H9 (cell line): ENCODE data around the gene FICD. TPM values are rescaled to one million over a fixed set of nuclear protein-coding genes. Genes with fewer than 3 reads are reported as not detected.

Experiments used
- DNase-seq: peaks from one replicate; pipeline ENCODE4 v3.0.0-alpha.2; 2017
- H2AFZ ChIP-seq: one replicate; pipeline ENCODE4 v1.6.1; 2013; ENCODE audit warnings: mild to moderate bottlenecking, low read length, control low read depth, moderate library complexity
- H2AK5ac ChIP-seq: 2 replicates; pipeline ENCODE4 v1.6.1; 2013; ENCODE audit warnings: low read length, control low read depth, mixed read lengths; ENCODE audit not compliant: insufficient read length
- H2BK120ac ChIP-seq: one replicate; pipeline ENCODE4 v1.6.1; 2013; ENCODE audit warnings: low read depth, mild to moderate bottlenecking, low read length, control low read depth, inconsistent platforms; ENCODE audit not compliant: poor library complexity, severe bottlenecking
- H2BK12ac ChIP-seq: 2 replicates; pipeline ENCODE4 v1.6.1; 2013; ENCODE audit warnings: low read length, control low read depth, mixed read lengths, low read depth; ENCODE audit not compliant: insufficient read length
- H2BK15ac ChIP-seq: 2 replicates; pipeline ENCODE4 v1.6.1; 2013; ENCODE audit warnings: low read depth, low read length, control low read depth
- H2BK20ac ChIP-seq: one replicate; pipeline ENCODE4 v1.6.1; 2013; ENCODE audit warnings: low read depth, mild to moderate bottlenecking, low read length, control low read depth, inconsistent platforms; ENCODE audit not compliant: poor library complexity, severe bottlenecking
- H2BK5ac ChIP-seq: 2 replicates; pipeline ENCODE4 v1.6.1; 2013; ENCODE audit warnings: low read length, control low read depth, mixed read lengths; ENCODE audit not compliant: insufficient read length
- H3K14ac ChIP-seq: 2 replicates; pipeline ENCODE4 v1.6.1; 2013; ENCODE audit warnings: low read length, control low read depth; ENCODE audit not compliant: insufficient read depth
- H3K18ac ChIP-seq: 2 replicates; pipeline ENCODE4 v1.6.1; 2013; ENCODE audit warnings: low read depth, mild to moderate bottlenecking, mixed read lengths, low read length, control low read depth; ENCODE audit not compliant: insufficient read length
- H3K23ac ChIP-seq: 2 replicates; pipeline ENCODE4 v1.6.1; 2013; ENCODE audit warnings: low read length, control low read depth, mixed read lengths, low read depth; ENCODE audit not compliant: insufficient read length
- H3K23me2 ChIP-seq: 2 replicates; pipeline ENCODE4 v1.6.1; 2013; ENCODE audit warnings: low read depth, mild to moderate bottlenecking, mixed read lengths, low read length, control low read depth; ENCODE audit not compliant: insufficient read length, poor library complexity, severe bottlenecking
- H3K27ac ChIP-seq: 2 replicates; pipeline ENCODE4 v1.5.1; 2013; ENCODE audit warnings: low read length, control low read depth, mixed read lengths, low read depth; ENCODE audit not compliant: insufficient read length
- H3K27me3 ChIP-seq: 2 replicates; pipeline ENCODE4 v1.6.1; 2013; ENCODE audit warnings: low read length, control low read depth, inconsistent platforms; ENCODE audit not compliant: insufficient read depth
- H3K4ac ChIP-seq: 2 replicates; pipeline ENCODE4 v1.6.1; 2013; ENCODE audit warnings: low read depth, mild to moderate bottlenecking, control low read depth, inconsistent platforms, low read length, moderate library complexity
- H3K4me1 ChIP-seq: 2 replicates; pipeline ENCODE4 v1.6.1; 2013; ENCODE audit warnings: low read length, control low read depth, inconsistent platforms; ENCODE audit not compliant: insufficient read depth
- H3K4me2 ChIP-seq: 2 replicates; pipeline ENCODE4 v1.6.1; 2013; ENCODE audit warnings: low read length, control low read depth, mixed read lengths; ENCODE audit not compliant: insufficient read length, insufficient read depth
- H3K56ac ChIP-seq: 2 replicates; pipeline ENCODE4 v1.6.1; 2013; ENCODE audit warnings: low read depth, mild to moderate bottlenecking, mixed read lengths, low read length, control low read depth; ENCODE audit not compliant: insufficient read length
- H3K79me1 ChIP-seq: 2 replicates; pipeline ENCODE4 v1.6.1; 2013; ENCODE audit warnings: low read depth, mild to moderate bottlenecking, moderate library complexity, low read length, control low read depth, inconsistent platforms; ENCODE audit not compliant: insufficient read depth, poor library complexity, severe bottlenecking
- H3K79me2 ChIP-seq: 2 replicates; pipeline ENCODE4 v1.6.1; 2013; ENCODE audit warnings: low read length, control low read depth, inconsistent platforms; ENCODE audit not compliant: insufficient read depth
- H3K9ac ChIP-seq: 2 replicates; pipeline ENCODE4 v1.6.1; 2013; ENCODE audit warnings: low read length, control low read depth, mixed read lengths; ENCODE audit not compliant: insufficient read length; ENCODE audit errors: extremely low read depth
- H3K9me3 ChIP-seq: one replicate; pipeline ENCODE4 v1.6.1; 2013; ENCODE audit warnings: low read depth, low read length, inconsistent platforms; ENCODE audit not compliant: control insufficient read depth
- H3T11ph ChIP-seq: one replicate; pipeline ENCODE4 v1.6.1; 2013; ENCODE audit warnings: mild to moderate bottlenecking, low read length, control low read depth, inconsistent platforms
- H4K20me1 ChIP-seq: one replicate; pipeline ENCODE4 v1.6.1; 2013; ENCODE audit not compliant: control insufficient read depth, insufficient read length, insufficient read depth
- H4K5ac ChIP-seq: 2 replicates; pipeline ENCODE4 v1.6.1; 2013; ENCODE audit warnings: low read depth, mild to moderate bottlenecking, mixed read lengths, low read length, control low read depth; ENCODE audit not compliant: insufficient read length
- H4K8ac ChIP-seq: replicated peaks from 2 replicates; pipeline ENCODE4 v1.6.1; 2013; ENCODE audit warnings: low read length, control low read depth, mixed read lengths, low read depth; ENCODE audit not compliant: insufficient read length
- H4K91ac ChIP-seq: 2 replicates; pipeline ENCODE4 v1.6.1; 2013; ENCODE audit warnings: low read depth, mild to moderate bottlenecking, moderate library complexity, mixed read lengths, low read length, control low read depth; ENCODE audit not compliant: insufficient read length
- H3K27ac Mint-ChIP-seq, 3 experiments: 2 replicates in 2 of 3; 3 replicates in 1 of 3; pipeline ENCODE4 v1.8.0; 2020 to 2021; ENCODE audit warnings: mixed read lengths in 3 of 3, mild to moderate bottlenecking in 1 of 3, moderate library complexity in 1 of 3
- H3K27me3 Mint-ChIP-seq: 2 replicates; pipeline ENCODE4 v1.8.0; 2021; ENCODE audit warnings: low read depth, mild to moderate bottlenecking, moderate library complexity, mixed read lengths
- H3K36me3 Mint-ChIP-seq, 3 experiments: 2 replicates in 2 of 3; 3 replicates in 1 of 3; pipeline ENCODE4 v1.8.0; 2020 to 2021; ENCODE audit warnings: low read depth in 3 of 3, mixed read lengths in 3 of 3; ENCODE audit not compliant: insufficient read depth in 1 of 3
- H3K4me1 Mint-ChIP-seq, 2 experiments: 2 replicates each; pipeline ENCODE4 v1.8.0; 2020; ENCODE audit warnings: mixed read lengths in 2 of 2
- H3K4me3 Mint-ChIP-seq, 2 experiments: 2 replicates in 1 of 2; 3 replicates in 1 of 2; pipeline ENCODE4 v1.8.0; 2020 to 2021; ENCODE audit warnings: mild to moderate bottlenecking in 2 of 2, mixed read lengths in 2 of 2, moderate library complexity in 1 of 2
- H3K9me3 Mint-ChIP-seq, 2 experiments: 2 replicates in 1 of 2; 3 replicates in 1 of 2; pipeline ENCODE4 v1.8.0; 2020; ENCODE audit warnings: mild to moderate bottlenecking in 2 of 2, mixed read lengths in 2 of 2, moderate library complexity in 1 of 2
- CTCF ChIP-seq: fragments of 200-600 bp; sonication (generic); conservative IDR thresholded peaks from 3 replicates; pipeline ENCODE4 v1.8.0; 2021; ENCODE audit warnings: antibody characterized with exemption, mild to moderate bottlenecking
- WGBS: extraction: QIAGEN DNeasy Blood & Tissue Kit; methylation state at CpG from one replicate; pipeline ENCODE4 v1.1.7; 2013; ENCODE audit warnings: missing lambda C conversion rate, low lambda C conversion rate, mixed read lengths; ENCODE audit not compliant: insufficient read length; ENCODE audit errors: extremely low coverage; 5-methylcytosine and 5-hydroxymethylcytosine counted together
- total RNA-seq: library from RNA; stranded (reverse); gene quantifications from 2 replicates; pipeline ENCODE4 v1.2.1, GENCODE V29; 2021

Gene FICD
- total RNA-seq, 1 experiment from 2014 or later = 5.1 TPM

GRCh38 chr12:108465417-108465816 lies 49.7 kb upstream of the FICD start:
- Histone ChIP-seq H4K8ac (no peak overlapping the region), H3K23ac (no peak overlapping the region), H4K5ac (no peak overlapping the region), H2BK12ac (no peak overlapping the region), H3K27me3 (no peaks in the 10 kb centered on the region), H3K56ac (no peak overlapping the region), H3K27ac (no peak overlapping the region), H4K20me1 (no peaks in the 10 kb centered on the region), H2BK15ac (no peak overlapping the region), H3K79me2 (no peaks in the 10 kb centered on the region), H2BK120ac (no peak overlapping the region), H3K18ac (no peak overlapping the region), H3T11ph (no peak overlapping the region), H2BK20ac (no peak overlapping the region), H2AK5ac (no peak overlapping the region), H3K9ac (no peak overlapping the region), H3K4me1 (no peaks in the 10 kb centered on the region), H2AFZ (no peak overlapping the region), H3K4ac (no peak overlapping the region), H2BK5ac (no peak overlapping the region), H3K4me2 (no peak overlapping the region), H3K79me1 (no peaks in the 10 kb centered on the region), H3K23me2 (no peaks in the 10 kb centered on the region), H3K14ac (no peak overlapping the region), H4K91ac (no peak overlapping the region), H3K9me3 (no peaks in the 10 kb centered on the region)
- DNase-seq = no peak
- no peaks in the 10 kb centered on the region for H3K9me3 Mint-ChIP-seq
- H3K27ac Mint-ChIP-seq = no peak overlapping the region
- H3K4me1 Mint-ChIP-seq = peaks cover 4 to 8% of the 10 kb centered on the region in 2 experiments; a peak in 3 of 4 replicates
- H3K36me3 Mint-ChIP-seq = no peaks in the 10 kb centered on the region
- H3K4me3 Mint-ChIP-seq = no peak overlapping the region
- no peak for TF ChIP-seq CTCF
- H3K27me3 Mint-ChIP-seq = peaks cover 11% of the 10 kb centered on the region; the same call in 1 of the 2 replicates
- WGBS = no CpG with 5 or more reads among the region's 3 CpGs
